ENCODE measurements around the gene CFAP119. TPM values are rescaled to one million over a fixed set of nuclear protein-coding genes. Genes with fewer than 3 reads are reported as not detected.
A peak's percentile ranks its signal among the peaks of the same experiment; 100 is the strongest.

CFAP119 gene
- total RNA-seq, 1 experiment from 2014 or later, result 9.6 TPM

- Histone ChIP-seq H3K4me1 (ENCODE audit: insufficient read depth, low read length) (peaks cover 20% of the 10 kb centered on the region), H3K27ac (ENCODE audit: low read length) (no peak overlapping the region), H3F3A (ENCODE audit: low read length, unreplicated experiment) (no peaks in the 10 kb centered on the region), H3K4me3 (ENCODE audit: low read length) (peak overlapping the region; percentile 82), H3K36me3 (ENCODE audit: low read depth, low read length) (peaks cover 15% of the 10 kb centered on the region; the same call in 1 of the 2 replicates), H3K9me2 (replicated peaks; ENCODE audit: low read length) (no peaks in the 10 kb centered on the region), H3K79me2 (ENCODE audit: low read length) (peaks cover 33% of the 10 kb centered on the region), H4K20me1 (ENCODE audit: low read length) (peaks cover 4% of the 10 kb centered on the region; the same call in 1 of the 2 replicates), H2AFZ (ENCODE audit: low read length) (peak overlapping the region; percentile 78), H3K9ac (ENCODE audit: low read length) (peak overlapping the region; percentile 71), H3K9me3 (ENCODE audit: low read length) (no peaks in the 10 kb centered on the region), H3K27me3 (ENCODE audit: low read length) (no peaks in the 10 kb centered on the region), H3K4me2 (ENCODE audit: low read length) (peak overlapping the region; percentile 93)
- BruUV-seq (replicated peaks), result no TSS peak
- no peak for TF ChIP-seq EZH2 (IDR thresholded peaks at IDR 0.05; ENCODE audit: low read length, unreplicated experiment)
- no peak for TF ChIP-seq EZH2phosphoT487 (IDR thresholded peaks at IDR 0.05; ENCODE audit: borderline replicate concordance, low read length)
- no peak for TF ChIP-seq CTCF (conservative IDR thresholded peaks at IDR 0.05; ENCODE audit: low read depth, low read length)
- POLR2A ChIA-PET (ENCODE audit: unreplicated experiment), result interaction anchor here (0.5 kb wide), 1 partner anchor 22 kb away, joined by 3 read pairs; no protein-coding TSS in a partner anchor
- DNase-seq (no peak), ATAC-seq (no peak; the same call in 1 of the 2 replicates)
- CTCF ChIA-PET, result interaction anchor here (0.6 kb wide), 1 partner anchor 233 kb away, joined by 13 read pairs; no protein-coding TSS in a partner anchor
- intact Hi-C loops (cut with micrococcal nuclease), result loop anchor here (5.0 kb wide), 1 partner anchor 104 kb away; the partner anchor contains the start of gene FBRS
These were observed 1.1 kb downstream of the CFAP119 start for GRCh38 chr16:30760577-30761426.

- no peaks in the 10 kb centered on the region for H3K9me3 ChIP-seq (ENCODE audit: low read length)
- BruUV-seq (replicated peaks), result no TSS peak
- peaks cover 20% of the 10 kb centered on the region for H3K4me1 ChIP-seq (ENCODE audit: insufficient read depth, low read length)
- H3K9me2 ChIP-seq (replicated peaks; ENCODE audit: low read length), result no peaks in the 10 kb centered on the region
- H3K9ac ChIP-seq (ENCODE audit: low read length), result no peak overlapping the region
- TF ChIP-seq EZH2phosphoT487 (IDR thresholded peaks at IDR 0.05; ENCODE audit: borderline replicate concordance, low read length) (no peak), EZH2 (IDR thresholded peaks at IDR 0.05; ENCODE audit: low read length, unreplicated experiment) (no peak), CTCF (conservative IDR thresholded peaks at IDR 0.05; ENCODE audit: low read depth, low read length) (no peak)
- ATAC-seq (no peak), DNase-seq (no peak)
- H3K36me3 ChIP-seq (ENCODE audit: low read depth, low read length), result peaks cover 9% of the 10 kb centered on the region; the same call in 1 of the 2 replicates
- no peak overlapping the region for H3K27ac ChIP-seq (ENCODE audit: low read length)
- H2AFZ ChIP-seq (ENCODE audit: low read length), result no peak overlapping the region
- H3F3A ChIP-seq (ENCODE audit: low read length, unreplicated experiment), result no peaks in the 10 kb centered on the region
- ChIA-PET CTCF (interaction anchor here (0.6 kb wide), 1 partner anchor 234 kb away, joined by 13 read pairs; no protein-coding TSS in a partner anchor), POLR2A (ENCODE audit: unreplicated experiment) (no interaction called here)
- peak overlapping the region; percentile 82; the same call in 1 of the 2 replicates for H3K4me3 ChIP-seq (ENCODE audit: low read length)
- intact Hi-C loops (cut with micrococcal nuclease), result loop anchor here (5.0 kb wide), 1 partner anchor 103 kb away; the partner anchor contains the start of gene FBRS
- peak overlapping the region; percentile 93 for H3K4me2 ChIP-seq (ENCODE audit: low read length)
- no peaks in the 10 kb centered on the region for H3K27me3 ChIP-seq (ENCODE audit: low read length)
- H3K79me2 ChIP-seq (ENCODE audit: low read length), result peaks cover 33% of the 10 kb centered on the region
- H4K20me1 ChIP-seq (ENCODE audit: low read length), result peaks cover 4% of the 10 kb centered on the region; the same call in 1 of the 2 replicates
These were observed 1.8 kb downstream of the CFAP119 start for GRCh38 chr16:30760001-30760559.
